Loucy (cell line): ENCODE results near the gene MYG1.

Experiments
- H2AFZ ChIP-seq: fragments of 200-600 bp; sonication (generic); 2 replicates; pipeline ENCODE4 v1.6.0; 2016; ENCODE audit warnings: antibody characterized with exemption, mild to moderate bottlenecking, low read length, moderate library complexity
- H3F3A ChIP-seq: fragments of 200-600 bp; 2 replicates; pipeline ENCODE4 v1.6.0; 2016; ENCODE audit warnings: antibody characterized with exemption, low read depth, mild to moderate bottlenecking
- H3K27me3 ChIP-seq: fragments of 200-600 bp; sonication (generic); 2 replicates; pipeline ENCODE4 v1.6.1; 2014; ENCODE audit warnings: low read length, mild to moderate bottlenecking; ENCODE audit not compliant: insufficient read depth, poor library complexity, severe bottlenecking
- H3K36me3 ChIP-seq: fragments of 200-600 bp; sonication (generic); 2 replicates; pipeline ENCODE4 v1.6.1; 2016; ENCODE audit warnings: low read length; ENCODE audit not compliant: insufficient read depth
- H3K4me1 ChIP-seq: fragments of 200-600 bp; sonication (generic); 2 replicates; pipeline ENCODE4 v1.5.1; 2014; ENCODE audit warnings: low read length, mild to moderate bottlenecking; ENCODE audit not compliant: insufficient read depth, poor library complexity, severe bottlenecking
- H3K4me2 ChIP-seq: fragments of 200-600 bp; sonication (generic); 2 replicates; pipeline ENCODE4 v1.6.0; 2014; ENCODE audit warnings: antibody characterized with exemption, low read length, low read depth, mild to moderate bottlenecking; ENCODE audit not compliant: poor library complexity, severe bottlenecking
- H3K4me3 ChIP-seq: fragments of 200-600 bp; sonication (generic); 2 replicates; pipeline ENCODE4 v1.5.1; 2014; ENCODE audit warnings: low read length, mild to moderate bottlenecking, mixed read lengths; ENCODE audit not compliant: poor library complexity, severe bottlenecking
- H3K79me2 ChIP-seq: fragments of 200-600 bp; sonication (generic); 2 replicates; pipeline ENCODE4 v1.6.1; 2014; ENCODE audit warnings: low read length; ENCODE audit not compliant: insufficient read depth
- H3K9ac ChIP-seq: fragments of 200-600 bp; sonication (generic); 2 replicates; pipeline ENCODE4 v1.6.0; 2014; ENCODE audit warnings: mild to moderate bottlenecking, low read depth, low read length, moderate library complexity; ENCODE audit not compliant: poor library complexity, severe bottlenecking
- H3K9me2 ChIP-seq: fragments of 200-600 bp; sonication (generic); replicated peaks from 2 replicates; pipeline ENCODE4 v1.6.1; 2016; ENCODE audit warnings: low read depth, low read length, mixed read lengths
- H3K9me3 ChIP-seq: fragments of 200-600 bp; sonication (generic); 2 replicates; pipeline ENCODE4 v1.6.1; 2014; ENCODE audit warnings: mild to moderate bottlenecking, antibody characterized with exemption, low read length, low read depth; ENCODE audit not compliant: insufficient read depth
- H4K20me1 ChIP-seq: fragments of 200-600 bp; sonication (generic); 2 replicates; pipeline ENCODE4 v1.6.0; 2014; ENCODE audit warnings: antibody characterized with exemption, low read length, mild to moderate bottlenecking; ENCODE audit not compliant: insufficient read depth, poor library complexity, severe bottlenecking
- EZH2phosphoT487 ChIP-seq: fragments of 200-600 bp; IDR thresholded peaks from 2 replicates; pipeline ENCODE4 v1.6.1; 2018; ENCODE audit warnings: antibody characterized with exemption, mild to moderate bottlenecking, moderate library complexity, borderline replicate concordance
- TF ChIP-seq, protein P1 (sequence below): fragments of 200-600 bp; sonication (generic); conservative IDR thresholded peaks from 2 replicates; pipeline ENCODE4 v1.5.1; 2014; ENCODE audit warnings: mild to moderate bottlenecking, antibody characterized with exemption, low read length

Gene MYG1

DNA sequence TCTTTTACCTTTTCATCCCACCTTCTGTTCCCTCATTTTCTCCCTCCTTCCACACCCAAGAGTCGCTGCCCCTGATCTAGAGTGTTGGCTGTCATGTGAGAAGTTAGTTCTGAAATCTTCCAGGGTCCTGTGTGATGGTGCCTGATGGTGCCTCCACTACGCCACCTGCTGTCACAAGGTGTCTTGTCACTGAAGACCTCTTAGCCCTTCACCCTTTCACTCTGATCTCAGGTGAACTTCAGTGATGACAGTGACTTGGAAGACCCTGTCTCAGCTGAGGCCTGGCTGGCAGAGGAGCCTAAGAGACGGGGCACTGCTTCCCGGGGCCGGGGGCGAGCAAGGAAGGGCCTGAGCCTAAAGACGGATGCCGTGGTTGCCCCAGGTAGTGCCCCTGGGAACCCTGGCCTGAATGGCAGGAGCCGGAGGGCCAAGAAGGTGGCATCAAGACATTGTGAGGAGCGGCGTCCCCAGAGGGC is 11.7 kb upstream of the MYG1 start:
- no peak overlapping the region for H3K4me2 ChIP-seq
- no peaks in the 10 kb centered on the region for H3K27me3 ChIP-seq
- no peaks in the 10 kb centered on the region for H3K4me1 ChIP-seq
- no peak overlapping the region for H2AFZ ChIP-seq
- H3K79me2 ChIP-seq, result no peaks in the 10 kb centered on the region
- H3K4me3 ChIP-seq, result no peak overlapping the region
- no peaks in the 10 kb centered on the region for H4K20me1 ChIP-seq
- H3K9me2 ChIP-seq, result no peaks in the 10 kb centered on the region
- no peaks in the 10 kb centered on the region for H3K9me3 ChIP-seq
- H3F3A ChIP-seq, result no peaks in the 10 kb centered on the region
- H3K9ac ChIP-seq, result no peak overlapping the region
- H3K36me3 ChIP-seq, result peaks cover 66% of the 10 kb centered on the region; the same call in 1 of the 2 replicates
- no peak for TF ChIP-seq EZH2phosphoT487
- TF ChIP-seq, protein P1, sequence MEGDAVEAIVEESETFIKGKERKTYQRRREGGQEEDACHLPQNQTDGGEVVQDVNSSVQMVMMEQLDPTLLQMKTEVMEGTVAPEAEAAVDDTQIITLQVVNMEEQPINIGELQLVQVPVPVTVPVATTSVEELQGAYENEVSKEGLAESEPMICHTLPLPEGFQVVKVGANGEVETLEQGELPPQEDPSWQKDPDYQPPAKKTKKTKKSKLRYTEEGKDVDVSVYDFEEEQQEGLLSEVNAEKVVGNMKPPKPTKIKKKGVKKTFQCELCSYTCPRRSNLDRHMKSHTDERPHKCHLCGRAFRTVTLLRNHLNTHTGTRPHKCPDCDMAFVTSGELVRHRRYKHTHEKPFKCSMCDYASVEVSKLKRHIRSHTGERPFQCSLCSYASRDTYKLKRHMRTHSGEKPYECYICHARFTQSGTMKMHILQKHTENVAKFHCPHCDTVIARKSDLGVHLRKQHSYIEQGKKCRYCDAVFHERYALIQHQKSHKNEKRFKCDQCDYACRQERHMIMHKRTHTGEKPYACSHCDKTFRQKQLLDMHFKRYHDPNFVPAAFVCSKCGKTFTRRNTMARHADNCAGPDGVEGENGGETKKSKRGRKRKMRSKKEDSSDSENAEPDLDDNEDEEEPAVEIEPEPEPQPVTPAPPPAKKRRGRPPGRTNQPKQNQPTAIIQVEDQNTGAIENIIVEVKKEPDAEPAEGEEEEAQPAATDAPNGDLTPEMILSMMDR, result peak; percentile 78

DNA sequence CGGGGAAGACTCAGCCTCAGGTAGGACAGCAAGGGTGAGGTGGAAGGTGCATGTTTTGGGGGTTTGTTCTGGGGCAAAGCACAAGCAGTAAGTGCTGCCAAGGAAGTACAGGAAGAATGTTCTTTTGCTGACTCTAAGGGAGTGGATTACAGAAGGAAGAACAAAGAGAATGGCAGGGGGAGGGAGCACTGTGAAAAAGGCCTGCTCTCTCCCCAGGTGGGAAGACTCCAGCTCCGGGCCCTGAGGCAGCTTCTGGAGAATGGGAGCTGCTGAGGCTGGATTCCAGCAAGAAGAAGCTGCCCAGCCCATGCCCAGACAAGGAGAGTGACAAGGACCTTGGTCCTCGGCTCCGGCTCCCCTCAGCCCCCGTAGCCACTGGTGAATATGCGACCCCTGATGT is 11.2 kb upstream of the MYG1 start:
- Histone ChIP-seq H3K9ac (no peak overlapping the region), H4K20me1 (no peaks in the 10 kb centered on the region), H3K27me3 (no peaks in the 10 kb centered on the region), H3K4me2 (no peak overlapping the region), H3K36me3 (peaks cover 66% of the 10 kb centered on the region; the same call in 1 of the 2 replicates), H3K9me2 (no peaks in the 10 kb centered on the region), H2AFZ (no peak overlapping the region), H3K9me3 (no peaks in the 10 kb centered on the region), H3K4me1 (no peaks in the 10 kb centered on the region), H3K4me3 (no peak overlapping the region), H3F3A (no peaks in the 10 kb centered on the region), H3K79me2 (no peaks in the 10 kb centered on the region)
- TF ChIP-seq EZH2phosphoT487, result no peak
- TF ChIP-seq, protein P1, result no peak

DNA sequence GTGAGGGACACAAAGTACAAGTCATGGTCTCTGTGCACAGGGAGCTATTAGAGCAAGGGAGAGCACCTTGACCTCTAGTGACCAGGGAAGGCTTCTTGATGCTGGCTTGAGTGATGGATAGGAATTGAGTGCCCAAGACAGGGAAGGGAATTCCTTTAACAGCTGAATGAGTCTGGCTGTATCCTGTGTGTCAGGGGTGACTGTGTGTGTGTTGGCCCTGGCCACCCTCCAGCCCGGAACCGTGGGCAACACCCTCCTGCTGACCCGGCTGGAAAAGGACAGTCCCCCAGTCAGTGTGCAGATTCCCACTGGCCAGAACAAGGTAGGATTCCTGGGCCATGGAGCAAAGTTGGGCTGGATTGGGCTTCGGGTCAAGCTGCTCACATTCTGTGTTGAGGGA is 9.6 kb upstream of the MYG1 start:
- TF ChIP-seq, protein P1, result no peak
- TF ChIP-seq EZH2phosphoT487, result no peak
- Histone ChIP-seq H3F3A (no peaks in the 10 kb centered on the region), H3K4me1 (peaks cover 2% of the 10 kb centered on the region), H2AFZ (no peak overlapping the region), H3K27me3 (no peaks in the 10 kb centered on the region), H3K9me3 (no peaks in the 10 kb centered on the region), H3K4me3 (no peak overlapping the region), H3K9me2 (no peaks in the 10 kb centered on the region), H3K79me2 (no peaks in the 10 kb centered on the region), H3K9ac (no peak overlapping the region), H3K36me3 (peaks cover 56% of the 10 kb centered on the region; the same call in 1 of the 2 replicates), H4K20me1 (no peaks in the 10 kb centered on the region), H3K4me2 (no peak overlapping the region)
